ENCODE results near the gene FAM200C. TPM values are rescaled to one million over a fixed set of nuclear protein-coding genes. Genes with fewer than 3 reads are reported as not detected.
A peak's percentile ranks its signal among the peaks of the same experiment; 100 is the strongest.

FAM200C gene
- 2.9 and 4.7 TPM in 2 replicates for total RNA-seq

DNA sequence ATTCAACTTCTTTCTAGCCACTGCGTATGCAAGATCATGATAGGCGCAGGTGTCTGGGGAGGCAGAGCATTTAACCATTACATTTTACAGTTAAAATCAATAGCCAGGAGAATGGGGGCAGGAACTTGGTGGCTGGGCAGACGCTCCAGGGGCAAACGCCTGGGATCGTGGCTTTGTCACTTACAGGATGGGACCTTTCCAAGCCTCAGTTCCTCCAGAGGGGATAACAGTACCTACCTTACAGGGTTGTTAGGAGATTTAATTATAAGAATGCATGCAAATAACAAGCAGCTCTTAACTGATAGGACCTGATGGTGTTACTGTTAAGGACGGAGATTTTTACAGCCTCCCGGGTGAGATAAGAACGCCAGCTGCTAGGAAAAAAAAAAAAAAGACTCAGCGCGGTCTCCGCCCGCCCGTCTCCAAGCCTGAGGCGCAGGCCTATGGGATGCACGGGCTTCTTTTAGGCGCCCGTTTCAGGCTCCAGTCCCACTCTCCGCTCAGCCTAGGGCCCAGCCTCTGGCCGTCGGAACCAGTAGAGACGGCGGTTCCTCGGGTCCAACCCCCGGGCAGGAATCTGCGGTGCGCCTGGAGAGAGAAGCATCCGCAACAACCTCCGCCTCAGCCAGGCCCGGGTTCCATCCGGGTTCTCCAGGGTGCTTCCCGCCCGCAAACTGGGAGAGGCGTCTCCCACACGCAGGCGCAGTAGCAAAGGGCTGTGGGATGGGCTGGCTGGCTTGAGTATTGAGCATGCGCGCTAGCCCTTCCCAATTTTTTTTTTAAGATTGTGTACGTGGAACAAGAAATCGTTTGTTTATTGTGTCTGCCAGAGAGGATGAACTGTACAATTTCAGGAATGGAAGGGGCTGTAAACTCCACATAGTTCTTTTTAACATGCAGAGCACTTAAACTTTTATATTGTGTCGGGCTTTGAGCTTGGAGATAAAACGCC lies at the start of gene FAM200C:
FAM200C (minus strand) TSS at position 653 of the 952 bp plus-strand sequence. CDS start 4,564 bp downstream, outside the sequence.
- H3K4me3 ChIP-seq (ENCODE audit: low read depth, low read length): peak within 1 kb of the TSS; percentile 72
- TF ChIP-seq, protein P1, sequence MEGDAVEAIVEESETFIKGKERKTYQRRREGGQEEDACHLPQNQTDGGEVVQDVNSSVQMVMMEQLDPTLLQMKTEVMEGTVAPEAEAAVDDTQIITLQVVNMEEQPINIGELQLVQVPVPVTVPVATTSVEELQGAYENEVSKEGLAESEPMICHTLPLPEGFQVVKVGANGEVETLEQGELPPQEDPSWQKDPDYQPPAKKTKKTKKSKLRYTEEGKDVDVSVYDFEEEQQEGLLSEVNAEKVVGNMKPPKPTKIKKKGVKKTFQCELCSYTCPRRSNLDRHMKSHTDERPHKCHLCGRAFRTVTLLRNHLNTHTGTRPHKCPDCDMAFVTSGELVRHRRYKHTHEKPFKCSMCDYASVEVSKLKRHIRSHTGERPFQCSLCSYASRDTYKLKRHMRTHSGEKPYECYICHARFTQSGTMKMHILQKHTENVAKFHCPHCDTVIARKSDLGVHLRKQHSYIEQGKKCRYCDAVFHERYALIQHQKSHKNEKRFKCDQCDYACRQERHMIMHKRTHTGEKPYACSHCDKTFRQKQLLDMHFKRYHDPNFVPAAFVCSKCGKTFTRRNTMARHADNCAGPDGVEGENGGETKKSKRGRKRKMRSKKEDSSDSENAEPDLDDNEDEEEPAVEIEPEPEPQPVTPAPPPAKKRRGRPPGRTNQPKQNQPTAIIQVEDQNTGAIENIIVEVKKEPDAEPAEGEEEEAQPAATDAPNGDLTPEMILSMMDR (IDR thresholded peaks at IDR 0.05; ENCODE audit: insufficient read depth, low read depth, low read length): no peak
- peak; percentile 97 for DNase-seq (ENCODE audit: low read depth)

DNA sequence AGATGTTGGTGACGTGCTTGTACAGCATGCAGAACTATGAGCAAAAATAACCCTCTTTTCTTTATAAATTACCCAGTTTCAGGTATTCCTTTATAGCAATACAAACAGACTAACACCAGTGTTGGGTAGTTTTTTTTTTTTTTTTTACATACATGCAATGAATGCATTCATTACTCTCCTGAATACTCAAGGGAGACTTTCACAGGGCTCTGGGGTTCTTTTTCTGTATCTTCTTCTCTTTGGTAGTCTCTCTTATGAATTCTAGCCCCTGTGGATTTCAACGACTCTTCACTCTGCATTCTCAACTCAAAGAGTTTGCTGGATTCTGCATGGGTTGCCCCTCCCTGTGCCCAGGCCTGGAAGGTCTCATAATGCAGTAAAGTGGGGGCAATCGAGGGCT lies 49.6 kb upstream of the FAM200C start:
- TF ChIP-seq, protein P1 (IDR thresholded peaks at IDR 0.05; ENCODE audit: insufficient read depth, low read depth, low read length): no peak
- H3K4me3 ChIP-seq (ENCODE audit: low read depth, low read length): no peak overlapping the region
- DNase-seq (ENCODE audit: low read depth): no peak

DNA sequence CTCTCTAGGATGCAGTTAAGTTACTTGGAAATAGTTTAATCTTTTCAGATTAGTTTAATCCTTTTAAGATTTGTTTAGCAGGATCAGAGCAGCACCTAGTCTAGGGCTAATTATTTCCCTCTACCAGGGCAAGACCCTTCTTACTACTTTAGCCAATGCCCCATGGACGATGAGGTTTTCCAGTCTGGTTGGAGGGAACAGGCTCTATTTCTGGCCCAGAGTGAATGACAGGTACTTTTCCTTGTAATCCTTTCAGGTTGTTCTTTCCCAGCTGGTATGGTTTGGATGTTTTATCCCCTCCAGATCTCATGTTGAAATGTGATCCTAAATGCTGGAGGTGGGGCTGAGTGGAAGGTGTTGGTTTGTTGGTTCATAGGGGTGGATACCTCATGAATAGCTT lies 49.0 kb upstream of the FAM200C start:
- TF ChIP-seq, protein P1 (IDR thresholded peaks at IDR 0.05; ENCODE audit: insufficient read depth, low read depth, low read length): no peak
- H3K4me3 ChIP-seq (ENCODE audit: low read depth, low read length): no peak overlapping the region
- DNase-seq (ENCODE audit: low read depth): no peak

DNA sequence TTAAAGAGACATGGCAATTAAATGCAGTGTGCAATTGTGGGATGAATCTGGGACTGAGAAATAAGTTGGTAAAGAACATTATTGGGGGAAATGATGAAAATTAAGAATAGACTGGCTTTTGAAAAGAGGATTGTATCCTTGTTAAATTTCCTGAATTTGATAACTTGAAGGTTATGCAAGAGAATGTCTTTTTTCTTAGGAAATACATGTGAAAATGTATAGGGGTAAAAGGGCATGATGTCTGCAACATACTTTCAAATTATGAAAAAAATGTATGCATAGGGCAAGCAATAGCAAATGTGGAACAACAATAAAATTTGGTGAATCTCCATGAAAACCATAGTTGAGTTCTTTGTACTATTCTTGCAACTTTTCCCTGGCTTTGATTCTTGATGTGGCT lies 45.9 kb upstream of the FAM200C start:
- H3K4me3 ChIP-seq (ENCODE audit: low read depth, low read length): no peak overlapping the region
- DNase-seq (ENCODE audit: low read depth): no peak
- TF ChIP-seq, protein P1 (IDR thresholded peaks at IDR 0.05; ENCODE audit: insufficient read depth, low read depth, low read length): no peak

DNA sequence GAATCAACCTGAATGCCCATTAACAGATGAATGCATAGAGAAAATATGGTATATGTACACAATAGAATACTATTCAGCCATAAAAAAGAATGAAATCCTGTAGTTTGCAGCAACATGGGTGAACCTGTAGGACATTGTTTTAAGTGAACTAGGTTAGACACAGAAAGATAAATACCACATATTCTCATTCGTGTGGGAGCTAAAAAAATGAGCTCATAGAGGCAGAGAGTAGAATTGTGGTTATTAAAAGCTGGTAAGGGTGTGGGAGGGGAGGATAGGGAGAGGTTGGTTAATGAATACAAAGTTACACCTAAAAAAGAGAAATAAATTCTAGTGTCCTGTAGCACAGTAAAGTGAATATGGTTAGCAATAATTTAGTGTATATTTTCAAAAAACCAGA lies 45.3 kb upstream of the FAM200C start:
- no peak overlapping the region for H3K4me3 ChIP-seq (ENCODE audit: low read depth, low read length)
- TF ChIP-seq, protein P1 (IDR thresholded peaks at IDR 0.05; ENCODE audit: insufficient read depth, low read depth, low read length): no peak

DNA sequence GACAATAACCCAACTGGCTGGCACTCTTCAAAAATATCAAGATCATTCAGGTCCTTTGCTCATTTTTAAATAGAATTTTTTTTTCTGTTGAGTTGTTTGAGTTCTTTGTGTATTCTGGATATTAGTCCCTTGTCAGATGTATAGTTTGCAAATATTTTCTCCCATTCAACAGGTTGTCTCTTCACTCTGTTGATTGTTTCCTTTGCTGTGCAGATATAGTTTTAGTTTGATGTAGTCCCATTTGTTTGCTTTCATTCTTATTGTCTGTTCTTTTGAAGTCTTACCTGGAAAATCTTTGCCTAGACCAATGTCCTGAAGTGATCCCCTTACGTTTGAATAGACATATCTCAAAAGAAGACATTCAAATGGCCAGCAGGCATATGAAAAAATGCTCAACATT lies 44.6 kb upstream of the FAM200C start:
- TF ChIP-seq, protein P1 (IDR thresholded peaks at IDR 0.05; ENCODE audit: insufficient read depth, low read depth, low read length): no peak
- no peak overlapping the region for H3K4me3 ChIP-seq (ENCODE audit: low read depth, low read length)
- no peak for DNase-seq (ENCODE audit: low read depth)

More for the DNA sequence above, 45.3 kb upstream of the FAM200C start:
- DNase-seq (ENCODE audit: low read depth): no peak
